Measurements from ENCODE around the gene NUDT15.
"Not testable (repeated sequence)": the region's sequence is repeated elsewhere in the genome, so short reads cannot be mapped to it uniquely, and the experiment has no call there.

NUDT15 gene

GRCh38 chr13:48000559-48001113 lies 36.9 kb upstream of the NUDT15 start:
- H3K9ac ChIP-seq (ENCODE audit: low read length) = peak overlapping the region; percentile 96

DNA sequence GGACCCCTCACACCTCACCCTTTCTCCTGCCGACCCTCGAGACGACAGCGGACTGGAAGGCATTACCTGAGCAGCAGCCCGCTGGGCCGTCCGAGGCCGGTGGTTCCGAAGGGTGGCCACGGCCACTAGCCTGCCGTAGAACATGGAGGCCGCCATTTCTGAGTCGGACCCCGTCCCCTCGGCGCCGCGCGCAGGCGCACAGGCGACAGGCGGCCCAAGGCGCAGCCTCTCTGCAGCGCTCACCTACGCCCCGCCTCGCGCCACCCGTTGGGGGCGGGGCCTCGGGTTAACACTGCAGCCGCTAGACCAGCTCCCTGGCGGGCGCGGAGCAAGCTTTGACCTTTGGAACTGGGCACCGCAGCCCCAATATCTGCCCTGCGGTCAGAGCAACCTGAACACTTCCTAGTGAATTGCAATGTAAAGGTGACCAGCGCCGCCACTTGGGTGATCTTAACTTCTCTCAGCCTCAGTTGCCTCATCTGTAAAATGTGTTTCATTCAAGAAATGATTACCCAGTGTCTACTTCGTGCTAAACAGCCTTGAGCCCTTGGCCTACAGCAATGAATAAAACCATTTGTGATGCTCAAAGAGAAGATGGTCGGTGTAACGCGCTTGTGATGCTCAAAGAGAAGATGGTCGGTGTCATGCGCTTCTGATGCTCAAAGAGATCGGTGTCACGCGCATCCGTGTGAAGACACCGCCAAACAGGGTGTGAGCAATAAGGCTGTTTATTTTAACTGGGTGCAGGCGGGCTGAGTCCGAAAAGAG lies 36.2 kb upstream of the NUDT15 start, which contains the start of gene SUCLA2:
Gene SUCLA2, minus strand, starts transcription at position 160 of the 768 bp plus-strand sequence. Its CDS starts 4 bp downstream, at position 156.
- TF ChIP-seq, protein P1, sequence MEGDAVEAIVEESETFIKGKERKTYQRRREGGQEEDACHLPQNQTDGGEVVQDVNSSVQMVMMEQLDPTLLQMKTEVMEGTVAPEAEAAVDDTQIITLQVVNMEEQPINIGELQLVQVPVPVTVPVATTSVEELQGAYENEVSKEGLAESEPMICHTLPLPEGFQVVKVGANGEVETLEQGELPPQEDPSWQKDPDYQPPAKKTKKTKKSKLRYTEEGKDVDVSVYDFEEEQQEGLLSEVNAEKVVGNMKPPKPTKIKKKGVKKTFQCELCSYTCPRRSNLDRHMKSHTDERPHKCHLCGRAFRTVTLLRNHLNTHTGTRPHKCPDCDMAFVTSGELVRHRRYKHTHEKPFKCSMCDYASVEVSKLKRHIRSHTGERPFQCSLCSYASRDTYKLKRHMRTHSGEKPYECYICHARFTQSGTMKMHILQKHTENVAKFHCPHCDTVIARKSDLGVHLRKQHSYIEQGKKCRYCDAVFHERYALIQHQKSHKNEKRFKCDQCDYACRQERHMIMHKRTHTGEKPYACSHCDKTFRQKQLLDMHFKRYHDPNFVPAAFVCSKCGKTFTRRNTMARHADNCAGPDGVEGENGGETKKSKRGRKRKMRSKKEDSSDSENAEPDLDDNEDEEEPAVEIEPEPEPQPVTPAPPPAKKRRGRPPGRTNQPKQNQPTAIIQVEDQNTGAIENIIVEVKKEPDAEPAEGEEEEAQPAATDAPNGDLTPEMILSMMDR (IDR thresholded peaks at IDR 0.05; ENCODE audit: low read length) = no peak
- no peak for TF ChIP-seq EZH2 (IDR thresholded peaks at IDR 0.05; ENCODE audit: borderline replicate concordance, low read length)
- peaks cover 35% of the 10 kb centered on the region for H3K79me2 ChIP-seq (ENCODE audit: insufficient read depth, low read length)
- H3K4me3 ChIP-seq (ENCODE audit: low read depth, low read length, poor library complexity, severe bottlenecking) = peak within 1 kb of the TSS; percentile 99
- no peak within 1 kb of the TSS for H3K27ac ChIP-seq (ENCODE audit: low read depth, low read length, poor library complexity, severe bottlenecking)
- H3K9me2 ChIP-seq (ENCODE audit: low read depth, low read length) = no peaks in the 10 kb centered on the region
- H3K4me1 ChIP-seq (ENCODE audit: insufficient read depth, low read length, severe bottlenecking) = peaks cover 15% of the 10 kb centered on the region
- peak within 1 kb of the TSS; percentile 96 for H3K9ac ChIP-seq (ENCODE audit: low read length)
- peaks cover 7% of the 10 kb centered on the region; the same call in 1 of the 2 replicates for H3K36me3 ChIP-seq (ENCODE audit: insufficient read depth, low read length)
- no peaks in the 10 kb centered on the region for H3F3A ChIP-seq (ENCODE audit: insufficient read depth, low read length)
- no peaks in the 10 kb centered on the region for H3K9me3 ChIP-seq (ENCODE audit: low read length)
- no peaks in the 10 kb centered on the region for H3K27me3 ChIP-seq (ENCODE audit: insufficient read depth, low read length)
- 0 out of 2 replicates have a peak within 1 kb of the TSS, but pooled peaks have one; percentile 76 for H2AFZ ChIP-seq (ENCODE audit: low read length)
- H3K4me2 ChIP-seq (ENCODE audit: low read length) = peak within 1 kb of the TSS; percentile 93
- H4K20me1 ChIP-seq (ENCODE audit: insufficient read depth, low read length) = no peaks in the 10 kb centered on the region

More at GRCh38 chr13:48000559-48001113, 36.9 kb upstream of the NUDT15 start:
- H3K4me3 ChIP-seq (ENCODE audit: low read depth, low read length, poor library complexity, severe bottlenecking) = peak overlapping the region; percentile 99
- H3F3A ChIP-seq (ENCODE audit: insufficient read depth, low read length) = no peaks in the 10 kb centered on the region
- no peaks in the 10 kb centered on the region for H3K27me3 ChIP-seq (ENCODE audit: insufficient read depth, low read length)
- H3K9me3 ChIP-seq (ENCODE audit: low read length) = no peaks in the 10 kb centered on the region
- no peak overlapping the region for H2AFZ ChIP-seq (ENCODE audit: low read length)
- H3K79me2 ChIP-seq (ENCODE audit: insufficient read depth, low read length) = peaks cover 35% of the 10 kb centered on the region
- peaks cover 7% of the 10 kb centered on the region; the same call in 1 of the 2 replicates for H3K36me3 ChIP-seq (ENCODE audit: insufficient read depth, low read length)
- H3K4me2 ChIP-seq (ENCODE audit: low read length) = peak overlapping the region; percentile 93
- no peak overlapping the region for H3K27ac ChIP-seq (ENCODE audit: low read depth, low read length, poor library complexity, severe bottlenecking)
- TF ChIP-seq, protein P1 (IDR thresholded peaks at IDR 0.05; ENCODE audit: low read length) = no peak
- TF ChIP-seq EZH2 (IDR thresholded peaks at IDR 0.05; ENCODE audit: borderline replicate concordance, low read length) = no peak
- H3K4me1 ChIP-seq (ENCODE audit: insufficient read depth, low read length, severe bottlenecking) = peaks cover 15% of the 10 kb centered on the region
- no peaks in the 10 kb centered on the region for H3K9me2 ChIP-seq (ENCODE audit: low read depth, low read length)
- no peaks in the 10 kb centered on the region for H4K20me1 ChIP-seq (ENCODE audit: insufficient read depth, low read length)

- H3F3A ChIP-seq (ENCODE audit: insufficient read depth, low read length); H3K9ac ChIP-seq (ENCODE audit: low read length); H3K9me3 ChIP-seq (ENCODE audit: low read length); H3K36me3 ChIP-seq (ENCODE audit: insufficient read depth, low read length); H3K9me2 ChIP-seq (ENCODE audit: low read depth, low read length); H4K20me1 ChIP-seq (ENCODE audit: insufficient read depth, low read length); H3K27ac ChIP-seq (ENCODE audit: low read depth, low read length, poor library complexity, severe bottlenecking); H3K27me3 ChIP-seq (ENCODE audit: insufficient read depth, low read length); H3K4me3 ChIP-seq (ENCODE audit: low read depth, low read length, poor library complexity, severe bottlenecking); H2AFZ ChIP-seq (ENCODE audit: low read length); H3K4me2 ChIP-seq (ENCODE audit: low read length): not testable (repeated sequence)
- peaks cover 15% of the 10 kb centered on the region for H3K4me1 ChIP-seq (ENCODE audit: insufficient read depth, low read length, severe bottlenecking)
- peaks cover 31% of the 10 kb centered on the region for H3K79me2 ChIP-seq (ENCODE audit: insufficient read depth, low read length)
These were observed 35.5 kb upstream of the NUDT15 start for GRCh38 chr13:48001999-48002398.
